Activated B cell treated with CpG ODN at 0.5 μM for 24 hours (primary cell): ENCODE results near the gene SPTBN4. TPM values are rescaled to one million over a fixed set of nuclear protein-coding genes. Genes with fewer than 3 reads are reported as not detected.
"Not testable (repeated sequence)": the region's sequence is repeated elsewhere in the genome, so short reads cannot be mapped to it uniquely, and the experiment has no call there.

Experiments
- ATAC-seq: fragments of 200-7000 bp; cut with Tn5 transposase; one replicate; pipeline ENCODE4 v1.10.0; 2021; ENCODE audit warnings: low read depth, mild to moderate bottlenecking, moderate library complexity
- CTCF ChIA-PET: fragments of 350-600 bp; sonication (Branson Sonifier 250); formaldehyde crosslinking; loops from one replicate; lab custom pipeline; 2021; ENCODE audit warnings: antibody characterized with exemption; lab: Charles Lee
- POLR2A ChIA-PET: fragments of 350-600 bp; sonication (Branson Sonifier 250); formaldehyde crosslinking; loops from one replicate; lab custom pipeline; 2021; ENCODE audit warnings: antibody characterized with exemption; lab: Charles Lee
- DNase-seq: peaks from one replicate; pipeline ENCODE4 v3.0.0; 2022
- H3K27ac Mint-ChIP-seq: one replicate; pipeline ENCODE4 v1.8.0; 2020; ENCODE audit warnings: mixed read lengths
- H3K27me3 Mint-ChIP-seq: one replicate; pipeline ENCODE4 v1.8.0; 2021; ENCODE audit warnings: mixed read lengths
- H3K36me3 Mint-ChIP-seq: one replicate; pipeline ENCODE4 v1.8.0; 2021; ENCODE audit warnings: low read depth, mixed read lengths
- H3K4me1 Mint-ChIP-seq: one replicate; pipeline ENCODE4 v1.8.0; 2021; ENCODE audit warnings: mixed read lengths
- H3K4me3 Mint-ChIP-seq: one replicate; pipeline ENCODE4 v1.8.0; 2020; ENCODE audit warnings: mild to moderate bottlenecking, mixed read lengths
- H3K9me3 Mint-ChIP-seq: one replicate; pipeline ENCODE4 v1.8.0; 2020; ENCODE audit warnings: mixed read lengths
- CTCF ChIP-seq: fragments of 200-600 bp; IDR thresholded peaks from one replicate; pipeline ENCODE4 v1.8.0; 2022; ENCODE audit warnings: antibody characterized with exemption, mild to moderate bottlenecking
- intact Hi-C: fragments of 100-400 bp; cut with micrococcal nuclease; formaldehyde crosslinking; loops from one replicate; pipeline ENCODE4 v1.15.1; 2024
- total RNA-seq: library from RNA; stranded (reverse); gene quantifications from 2 replicates; pipeline ENCODE4 v1.2.3, GENCODE V29; 2022

The SPTBN4 gene
- total RNA-seq, 1 donor from 2014 or later: 0.20 TPM

- no peaks in the 10 kb centered on the region for H3K4me1 Mint-ChIP-seq
- no peak for DNase-seq
- ChIA-PET CTCF (interaction anchor here (1.3 to 1.7 kb wide), 2 partner anchors 11 to 33 kb away, joined by 4 to 8 read pairs; no protein-coding TSS in a partner anchor), POLR2A (interaction anchor here (0.6 kb wide), 1 partner anchor 10 kb away, joined by 3 read pairs; no protein-coding TSS in a partner anchor)
- no peak overlapping the region for H3K4me3 Mint-ChIP-seq
- H3K27ac Mint-ChIP-seq: no peak overlapping the region
- intact Hi-C loops: no loop called here
- H3K27me3 Mint-ChIP-seq: no peaks in the 10 kb centered on the region
- no peak for TF ChIP-seq CTCF
- H3K9me3 Mint-ChIP-seq: no peaks in the 10 kb centered on the region
- H3K36me3 Mint-ChIP-seq: peaks cover 2% of the 10 kb centered on the region
- ATAC-seq: no peak
These were observed 13.6 kb upstream of the SPTBN4 start for GRCh38 chr19:40453151-40453735.

- ATAC-seq, H3K27me3 Mint-ChIP-seq, intact Hi-C loops, POLR2A ChIA-PET, DNase-seq, H3K4me3 Mint-ChIP-seq, H3K4me1 Mint-ChIP-seq, H3K9me3 Mint-ChIP-seq, H3K27ac Mint-ChIP-seq, H3K36me3 Mint-ChIP-seq: not testable (repeated sequence)
- CTCF ChIA-PET: interaction anchor here (1.3 to 1.7 kb wide), 2 partner anchors 10 to 34 kb away, joined by 4 to 8 read pairs; no protein-coding TSS in a partner anchor
These were observed 12.9 kb upstream of the SPTBN4 start for GRCh38 chr19:40453943-40454342.

DNA sequence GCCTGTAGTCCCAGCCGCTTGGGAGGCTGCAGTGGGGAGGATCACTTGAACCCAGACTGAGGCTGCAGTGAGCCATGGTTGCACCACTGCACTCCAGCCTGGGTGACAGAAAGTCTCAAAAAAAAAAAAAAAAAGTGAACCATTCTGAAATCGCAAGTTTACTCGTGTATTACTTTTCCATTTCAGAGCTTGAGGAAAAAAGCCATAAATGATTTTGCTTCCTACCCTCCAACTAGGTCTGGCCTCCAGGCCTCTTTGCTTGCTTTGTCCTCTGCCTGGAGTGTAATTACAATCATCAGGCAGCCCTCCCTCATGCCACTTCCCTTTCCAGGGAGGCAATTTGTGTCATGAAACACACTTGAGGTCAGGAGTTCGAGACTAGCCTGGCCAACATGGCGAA is 9.8 kb upstream of the SPTBN4 start:
- no peak overlapping the region for H3K4me3 Mint-ChIP-seq
- peaks cover 2% of the 10 kb centered on the region for H3K36me3 Mint-ChIP-seq
- CTCF ChIA-PET: interaction anchor here (1.7 kb wide), 1 partner anchor 14 kb away, joined by 4 read pairs; no protein-coding TSS in a partner anchor
- POLR2A ChIA-PET: no interaction called here
- H3K9me3 Mint-ChIP-seq: no peaks in the 10 kb centered on the region
- intact Hi-C loops: no loop called here
- H3K27ac Mint-ChIP-seq: no peak overlapping the region
- ATAC-seq: no peak
- peaks cover 11% of the 10 kb centered on the region for H3K4me1 Mint-ChIP-seq
- no peak for TF ChIP-seq CTCF
- DNase-seq: no peak
- no peaks in the 10 kb centered on the region for H3K27me3 Mint-ChIP-seq

- Mint-ChIP-seq H3K27ac (no peak overlapping the region), H3K4me3 (no peak overlapping the region), H3K9me3 (no peaks in the 10 kb centered on the region), H3K27me3 (no peaks in the 10 kb centered on the region), H3K4me1 (peaks cover 14% of the 10 kb centered on the region), H3K36me3 (peaks cover 2% of the 10 kb centered on the region)
- CTCF ChIA-PET: no interaction called here
- ATAC-seq (no peak), DNase-seq (no peak)
- intact Hi-C loops: no loop called here
- no peak for TF ChIP-seq CTCF
- POLR2A ChIA-PET: no interaction called here
These were observed 8.7 kb upstream of the SPTBN4 start for GRCh38 chr19:40457953-40458596.

DNA sequence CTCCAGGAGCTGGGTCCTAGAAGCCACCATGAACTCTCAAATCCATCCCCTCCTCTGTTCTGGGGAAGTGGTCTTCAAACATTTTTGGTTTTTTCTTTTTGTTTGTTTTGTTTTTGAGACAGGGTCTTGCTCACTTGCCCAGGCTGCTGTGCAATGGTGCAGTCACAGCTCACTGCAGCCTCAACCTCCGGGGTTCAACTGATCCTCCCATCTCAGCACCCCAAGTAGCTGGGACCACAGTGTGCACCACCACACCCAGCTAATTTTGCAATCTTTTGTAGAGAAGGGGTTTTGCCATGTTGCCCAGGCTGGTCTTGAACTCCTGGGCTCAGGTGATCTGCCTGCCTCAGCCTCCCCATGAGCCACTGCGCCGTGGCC is 8.2 kb upstream of the SPTBN4 start:
- peaks cover 14% of the 10 kb centered on the region for H3K4me1 Mint-ChIP-seq
- no peaks in the 10 kb centered on the region for H3K27me3 Mint-ChIP-seq
- ChIA-PET POLR2A (no interaction called here), CTCF (no interaction called here)
- peaks cover 2% of the 10 kb centered on the region for H3K36me3 Mint-ChIP-seq
- DNase-seq: no peak
- intact Hi-C loops: no loop called here
- no peak for ATAC-seq
- H3K4me3 Mint-ChIP-seq: no peak overlapping the region
- no peak for TF ChIP-seq CTCF
- no peaks in the 10 kb centered on the region for H3K9me3 Mint-ChIP-seq
- H3K27ac Mint-ChIP-seq: no peak overlapping the region
